ENCODE measurements around the gene ABTB1.

GRCh38 chr3:127729556-127730056 lies 56.9 kb downstream of the ABTB1 start:
- TF ChIP-seq CTCF (IDR thresholded peaks at IDR 0.05; ENCODE audit: low read depth, low read length, missing input control): no peak
- no peak for TF ChIP-seq REST (IDR thresholded peaks at IDR 0.05)
- no peak for TF ChIP-seq RXRA (IDR thresholded peaks at IDR 0.05)

Data from liver (tissue), 3 donors.